Daoy (cell line): Measurements from ENCODE around the gene C17orf50. TPM values are rescaled to one million over a fixed set of nuclear protein-coding genes. Genes with fewer than 3 reads are reported as not detected.

Experiments used
- total RNA-seq: library from RNA; depleted of rRNA; stranded (reverse); fragments of >200 nt; shearing (Covaris generic); gene quantifications from 2 replicates; pipeline ENCODE4 v1.2.3, GENCODE V29; 2014; rRNA removed

C17orf50 gene
- total RNA-seq, 1 experiment from 2014 or later: not detected

Other genes starting within 250 kb of the C17orf50 start
- gene SLFN12L, start 223.2 kb upstream of the C17orf50 start, total RNA-seq: 0.91 and 1.1 TPM in 2 replicates
- not detected in 2 replicates for gene SLFN14, start 200.1 kb upstream of the C17orf50 start, total RNA-seq
- gene PEX12, start 182.3 kb upstream of the C17orf50 start, total RNA-seq: 11.0 and 13.5 TPM in 2 replicates
- gene AP2B1, start 173.6 kb upstream of the C17orf50 start, total RNA-seq: 87.9 and 88.1 TPM in 2 replicates
- gene RASL10B, start 29.2 kb upstream of the C17orf50 start, total RNA-seq: 0.39 and 3.5 TPM in 2 replicates
- not detected in 2 replicates for gene GAS2L2, start 7.6 kb upstream of the C17orf50 start, total RNA-seq
- gene MMP28, start 34.8 kb downstream of the C17orf50 start, total RNA-seq: 0.40 TPM in 1 of 2 replicates, not detected in the other
- gene TAF15, start 48.6 kb downstream of the C17orf50 start, total RNA-seq: 12.1 and 15.9 TPM in 2 replicates
- gene HEATR9, start 108.0 kb downstream of the C17orf50 start, total RNA-seq: not detected in 2 replicates
- gene CCL5, start 119.5 kb downstream of the C17orf50 start, total RNA-seq: 9.0 and 14.4 TPM in 2 replicates
- gene RDM1, start 169.9 kb downstream of the C17orf50 start, total RNA-seq: 0.86 and 4.3 TPM in 2 replicates
- gene LYZL6, start 182.8 kb downstream of the C17orf50 start, total RNA-seq: not detected in 2 replicates
- not detected in 2 replicates for gene CCL16, start 220.6 kb downstream of the C17orf50 start, total RNA-seq
- not detected in 2 replicates for gene CCL14, start 225.8 kb downstream of the C17orf50 start, total RNA-seq
- not detected in 2 replicates for gene CCL15, start 240.7 kb downstream of the C17orf50 start, total RNA-seq